ENCODE results near the gene CYBB.
"Not testable (repeated sequence)": the region's sequence is repeated elsewhere in the genome, so short reads cannot be mapped to it uniquely, and the experiment has no call there.

CYBB gene

GRCh38 chrX:37779857-37780256, at the start of gene CYBB:
CYBB (plus strand) TSS chrX:37780059; CDS start chrX:37780078, 19 bp downstream.
- no peak for DNase-seq

GRCh38 chrX:37745354-37745753, 34.5 kb upstream of the CYBB start:
- peak; percentile 59 to 67 for DNase-seq

GRCh38 chrX:37745835-37746217, 34.0 kb upstream of the CYBB start:
- no peak for DNase-seq

GRCh38 chrX:37746218-37746941, 33.5 kb upstream of the CYBB start:
- DNase-seq = peak; percentile 76 to 77

- DNase-seq = no peak
These were observed 32.9 kb upstream of the CYBB start for GRCh38 chrX:37746951-37747350.

- no peak for DNase-seq
These were observed 27.6 kb upstream of the CYBB start for GRCh38 chrX:37752281-37752680.

- peak; percentile 29 to 50 for DNase-seq
These were observed 26.9 kb upstream of the CYBB start for GRCh38 chrX:37752936-37753335.

- peak in 1 of 2 experiments; percentile 35 for DNase-seq
These were observed 26.5 kb upstream of the CYBB start for GRCh38 chrX:37753384-37753783.

- no peak for DNase-seq
These were observed 25.3 kb upstream of the CYBB start for GRCh38 chrX:37754516-37754915.

- DNase-seq = peak; percentile 90 to 95
These were observed 24.8 kb upstream of the CYBB start for GRCh38 chrX:37755025-37755424.

- DNase-seq = no peak
These were observed 22.8 kb upstream of the CYBB start for GRCh38 chrX:37757082-37757481.

- no peak for DNase-seq
These were observed 20.5 kb upstream of the CYBB start for GRCh38 chrX:37759351-37759750.

GRCh38 chrX:37759878-37760418, 19.9 kb upstream of the CYBB start:
- no peak for DNase-seq

- no peak for DNase-seq
These were observed 16.5 kb upstream of the CYBB start for GRCh38 chrX:37763400-37763799.

GRCh38 chrX:37765507-37765906, 14.4 kb upstream of the CYBB start:
- peak; percentile 64 to 75 for DNase-seq

- DNase-seq = peak; percentile 11 to 15
These were observed 12.4 kb upstream of the CYBB start for GRCh38 chrX:37767430-37767829.

- not testable (repeated sequence) for DNase-seq
These were observed 11.0 kb upstream of the CYBB start for GRCh38 chrX:37768866-37769265.

- DNase-seq = no peak
These were observed 3.4 kb upstream of the CYBB start for GRCh38 chrX:37776283-37776986.

- DNase-seq = no peak
These were observed 2.9 kb upstream of the CYBB start for GRCh38 chrX:37776987-37777325.

- no peak for DNase-seq
These were observed 1.2 kb downstream of the CYBB start for GRCh38 chrX:37781081-37781480.

GRCh38 chrX:37781814-37782213, 2.0 kb downstream of the CYBB start:
- no peak for DNase-seq

GRCh38 chrX:37782359-37782758, 2.5 kb downstream of the CYBB start:
- DNase-seq = no peak

- peak; percentile 30 to 32 for DNase-seq
These were observed 3.4 kb downstream of the CYBB start for GRCh38 chrX:37783305-37783704.

GRCh38 chrX:37785569-37785968, 5.7 kb downstream of the CYBB start:
- DNase-seq = peak; percentile 20 to 38
